22Rv1 (cell line): ENCODE measurements around the gene ABI1.

Source experiments
- CTCF ChIP-seq: fragments of 450-650 bp; IDR thresholded peaks from 2 replicates; pipeline ENCODE4 v1.5.1; 2017; ENCODE audit warnings: mild to moderate bottlenecking
- ZFX ChIP-seq: fragments of 450-650 bp; IDR thresholded peaks from 2 replicates; pipeline ENCODE4 v1.6.1; 2017; ENCODE audit warnings: antibody characterized with exemption, borderline replicate concordance

- no peak for TF ChIP-seq CTCF
- no peak for TF ChIP-seq ZFX
These were observed 18.9 kb downstream of the ABI1 start for GRCh38 chr10:26841733-26842317.
